ENCODE results near the gene ZIC3.

DNA sequence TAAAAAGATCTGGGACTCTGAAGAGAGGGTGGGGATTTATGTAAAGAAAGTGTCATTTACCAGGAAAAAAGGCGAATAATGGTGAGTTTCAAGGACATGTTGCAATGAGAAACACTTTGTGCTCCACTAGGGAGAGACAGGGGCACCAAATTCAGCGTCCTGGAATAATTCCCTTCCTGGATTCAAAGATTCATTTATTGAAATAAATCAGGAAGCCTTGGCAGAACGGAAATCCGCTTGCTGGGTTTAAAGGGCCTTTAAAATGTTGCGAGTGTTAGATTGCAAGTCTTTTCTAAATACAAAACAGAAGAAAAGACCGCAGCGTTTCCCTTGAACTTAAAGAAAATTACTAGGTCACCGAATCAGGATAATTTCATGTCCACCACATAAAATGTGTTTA, 3.8 kb upstream of the ZIC3 start:
- TF ChIP-seq POLR2AphosphoS5 (IDR thresholded peaks at IDR 0.05; ENCODE audit: low read depth, low read length) (no peak), ATF3 (IDR thresholded peaks at IDR 0.05) (no peak), EZH2phosphoT487 (IDR thresholded peaks at IDR 0.05; ENCODE audit: borderline replicate concordance) (no peak), JUND (IDR thresholded peaks at IDR 0.05) (no peak), CTCF (IDR thresholded peaks at IDR 0.05 in 2 of 3, conservative IDR thresholded peaks at IDR 0.05 in 1 of 3; ENCODE audit: borderline replicate concordance in 1 of 3, insufficient read depth in 1 of 3, low read depth in 2 of 3, low read length in 2 of 3) (no peak), SP1 (IDR thresholded peaks at IDR 0.05; ENCODE audit: low read depth) (no peak), POLR2A (IDR thresholded peaks at IDR 0.05; ENCODE audit: borderline replicate concordance, extremely low read depth, insufficient read depth, insufficient read length) (no peak)
- TF ChIP-seq, protein P1, sequence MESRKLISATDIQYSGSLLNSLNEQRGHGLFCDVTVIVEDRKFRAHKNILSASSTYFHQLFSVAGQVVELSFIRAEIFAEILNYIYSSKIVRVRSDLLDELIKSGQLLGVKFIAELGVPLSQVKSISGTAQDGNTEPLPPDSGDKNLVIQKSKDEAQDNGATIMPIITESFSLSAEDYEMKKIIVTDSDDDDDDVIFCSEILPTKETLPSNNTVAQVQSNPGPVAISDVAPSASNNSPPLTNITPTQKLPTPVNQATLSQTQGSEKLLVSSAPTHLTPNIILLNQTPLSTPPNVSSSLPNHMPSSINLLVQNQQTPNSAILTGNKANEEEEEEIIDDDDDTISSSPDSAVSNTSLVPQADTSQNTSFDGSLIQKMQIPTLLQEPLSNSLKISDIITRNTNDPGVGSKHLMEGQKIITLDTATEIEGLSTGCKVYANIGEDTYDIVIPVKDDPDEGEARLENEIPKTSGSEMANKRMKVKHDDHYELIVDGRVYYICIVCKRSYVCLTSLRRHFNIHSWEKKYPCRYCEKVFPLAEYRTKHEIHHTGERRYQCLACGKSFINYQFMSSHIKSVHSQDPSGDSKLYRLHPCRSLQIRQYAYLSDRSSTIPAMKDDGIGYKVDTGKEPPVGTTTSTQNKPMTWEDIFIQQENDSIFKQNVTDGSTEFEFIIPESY (IDR thresholded peaks at IDR 0.05; ENCODE audit: extremely low read depth, insufficient replicate concordance, low read length) = no peak

Measured in HCT116 (cell line).